ENCODE data around the gene GRIP1.

GRIP1 gene

GRCh38 chr12:66693901-66694513, 15.1 kb upstream of the GRIP1 start:
- peak; percentile 65 to 74 for DNase-seq

DNA sequence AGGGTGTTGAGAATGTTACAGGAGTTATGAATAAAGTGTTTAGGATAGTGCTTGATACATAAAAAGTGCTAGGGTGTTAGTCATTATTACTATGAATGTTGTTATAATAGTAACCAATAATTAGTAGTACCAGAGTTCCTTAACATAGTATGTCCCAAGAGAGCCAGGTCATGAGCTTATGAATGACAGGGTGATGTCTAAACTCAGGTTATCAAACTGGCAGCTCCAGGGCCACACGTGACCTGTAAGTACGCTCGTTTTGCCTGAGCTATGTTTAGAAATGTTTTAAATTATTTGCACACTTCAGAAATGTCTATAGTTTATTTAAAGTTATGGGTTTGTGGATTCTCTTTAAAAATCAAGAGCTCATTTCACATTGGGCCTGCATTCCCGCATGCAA, 14.1 kb upstream of the GRIP1 start:
- no peak for DNase-seq

GRCh38 chr12:66692170-66692569, 13.3 kb upstream of the GRIP1 start:
- peak; percentile 63 to 83 for DNase-seq

DNA sequence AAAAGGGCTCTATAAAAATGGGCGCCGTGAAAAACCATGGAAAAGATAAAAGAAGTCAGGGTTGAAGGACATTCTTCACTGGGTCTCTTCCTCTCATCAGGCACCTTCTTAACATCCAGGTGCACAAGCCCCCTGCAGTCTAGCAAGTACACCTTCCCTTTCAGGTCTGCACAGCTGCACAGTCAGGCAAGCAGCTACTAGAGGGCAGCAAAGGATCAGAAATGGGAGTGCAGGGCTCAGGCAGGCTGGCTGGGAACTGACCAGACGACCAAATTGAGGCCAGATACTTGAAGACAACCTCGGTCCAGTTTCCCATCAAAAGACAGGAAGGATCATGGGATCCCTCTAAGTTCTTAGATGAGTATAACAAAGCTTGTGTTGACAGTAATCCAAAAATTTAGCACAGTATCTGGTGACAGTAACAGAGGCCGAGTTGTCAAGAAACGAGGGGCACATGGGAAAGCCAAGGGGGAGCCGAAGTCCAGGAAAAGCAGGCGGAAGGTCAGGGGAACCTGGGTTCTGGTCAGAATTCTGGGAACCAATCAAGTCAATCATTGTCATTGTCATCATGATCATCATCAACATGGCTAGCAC, 10.1 kb upstream of the GRIP1 start:
- DNase-seq, result peak; percentile 17 to 42

- no peak for DNase-seq
These were observed 5.3 kb upstream of the GRIP1 start for GRCh38 chr12:66684222-66684621.

GRCh38 chr12:66683822-66684221, 4.9 kb upstream of the GRIP1 start:
- no peak for DNase-seq

DNA sequence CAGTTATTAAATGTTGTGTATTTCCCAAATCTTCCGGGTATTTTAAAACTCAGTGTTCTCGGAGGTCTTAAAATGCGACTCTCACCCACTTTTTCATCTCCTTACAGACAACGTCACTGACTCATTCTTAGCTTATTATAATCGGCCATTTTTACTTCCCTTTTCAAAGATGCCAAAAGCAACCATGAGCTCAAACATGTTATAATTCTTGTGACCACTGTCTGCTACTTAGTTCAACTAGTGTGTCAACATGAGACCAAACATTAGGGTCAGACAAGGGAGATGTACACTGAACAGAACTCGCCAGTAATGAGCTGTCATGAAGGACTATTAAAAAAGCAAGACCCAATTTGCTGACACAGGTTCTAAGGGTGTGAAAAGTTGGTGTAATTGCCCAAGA, 4.2 kb upstream of the GRIP1 start:
- DNase-seq, result peak in 1 of 2 donors; percentile 14

DNA sequence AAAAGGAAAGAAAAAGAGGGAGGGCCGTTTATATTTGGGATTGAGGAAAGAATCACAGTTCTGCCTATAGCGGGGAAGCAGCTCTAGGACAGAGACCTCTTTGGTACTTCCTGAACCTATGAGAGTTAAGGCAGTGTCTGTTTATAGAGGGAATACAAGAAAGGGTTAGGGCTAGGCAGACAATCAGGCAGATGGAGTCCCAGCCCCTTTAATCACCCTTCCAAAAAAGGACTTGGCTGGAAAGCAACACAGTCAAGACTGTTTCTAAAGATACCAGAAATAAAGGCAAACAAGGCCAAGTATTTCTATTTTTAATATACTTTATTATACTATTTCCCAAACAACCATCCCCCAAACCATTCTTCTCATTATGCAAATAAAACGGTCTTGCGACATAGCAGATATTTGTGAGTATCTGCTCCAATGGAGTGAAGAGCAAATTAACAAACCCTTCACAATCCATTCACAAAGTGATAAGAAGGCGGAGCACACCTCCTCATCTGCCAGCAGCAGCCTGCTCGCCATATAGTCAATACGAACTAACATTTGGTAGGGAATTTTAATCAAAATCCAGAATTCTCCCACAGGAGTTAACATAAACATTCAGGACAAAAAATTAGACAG, 697 bp upstream of the GRIP1 start:
- no peak for DNase-seq

DNA sequence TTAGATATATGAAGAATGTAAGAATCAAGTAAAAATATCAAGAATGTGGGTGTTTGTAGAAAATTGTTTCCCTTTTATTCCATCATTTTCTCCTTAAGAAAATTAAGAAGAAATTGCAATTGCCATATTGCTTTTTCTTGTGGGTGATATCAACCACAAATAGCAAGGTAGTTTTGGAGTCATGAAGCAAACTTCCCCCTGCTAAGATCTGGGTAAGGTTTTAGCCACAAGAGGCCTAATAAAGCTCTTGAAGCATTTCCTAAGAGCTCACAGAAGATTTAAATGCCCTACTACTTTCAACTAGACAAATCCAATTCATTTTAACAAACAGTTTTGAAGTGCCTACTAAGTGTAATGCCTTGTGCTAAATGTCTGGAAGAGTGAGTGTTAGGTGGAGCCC, 2.6 kb downstream of the GRIP1 start:
- DNase-seq, result no peak

DNA sequence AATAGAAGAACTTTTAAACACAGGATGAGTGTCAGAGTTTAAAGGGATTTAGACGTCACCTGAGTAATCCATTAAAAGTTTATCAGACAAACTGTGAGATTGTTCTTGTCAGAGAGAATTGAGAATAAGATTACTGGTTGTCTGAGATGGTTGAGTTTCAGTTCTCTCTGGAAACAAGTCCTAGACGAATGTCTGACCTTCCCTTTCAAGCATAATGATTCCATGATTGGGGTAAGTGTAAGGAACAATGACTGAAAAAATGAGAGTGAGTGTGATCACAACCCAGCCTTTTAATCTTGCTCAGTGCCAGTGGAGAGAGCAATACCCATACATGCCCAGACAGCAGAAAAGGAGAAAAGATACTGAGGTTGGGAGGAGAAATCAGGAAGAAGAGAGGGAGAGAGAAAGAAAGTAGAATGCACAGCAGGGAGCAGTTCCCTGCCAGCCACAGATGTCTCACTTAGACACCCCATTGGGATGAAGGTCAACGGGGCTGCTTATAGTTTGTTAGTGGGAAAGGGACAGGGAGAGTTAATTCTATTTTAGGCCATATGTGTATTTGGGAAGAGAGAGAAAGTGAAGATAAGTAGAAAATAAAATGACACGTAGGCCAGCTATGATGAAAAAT, 4.3 kb downstream of the GRIP1 start:
- DNase-seq, result no peak

GRCh38 chr12:66669541-66669940, 9.3 kb downstream of the GRIP1 start:
- DNase-seq, result no peak

GRCh38 chr12:66668311-66668710, 10.6 kb downstream of the GRIP1 start:
- no peak for DNase-seq

GRCh38 chr12:66667906-66668305, 11.0 kb downstream of the GRIP1 start:
- DNase-seq, result no peak

- no peak for DNase-seq
These were observed 12.4 kb downstream of the GRIP1 start for GRCh38 chr12:66666481-66666880.

GRCh38 chr12:66665435-66665985, 13.4 kb downstream of the GRIP1 start:
- no peak for DNase-seq

GRCh38 chr12:66664076-66664475, 14.8 kb downstream of the GRIP1 start:
- DNase-seq, result no peak

DNA sequence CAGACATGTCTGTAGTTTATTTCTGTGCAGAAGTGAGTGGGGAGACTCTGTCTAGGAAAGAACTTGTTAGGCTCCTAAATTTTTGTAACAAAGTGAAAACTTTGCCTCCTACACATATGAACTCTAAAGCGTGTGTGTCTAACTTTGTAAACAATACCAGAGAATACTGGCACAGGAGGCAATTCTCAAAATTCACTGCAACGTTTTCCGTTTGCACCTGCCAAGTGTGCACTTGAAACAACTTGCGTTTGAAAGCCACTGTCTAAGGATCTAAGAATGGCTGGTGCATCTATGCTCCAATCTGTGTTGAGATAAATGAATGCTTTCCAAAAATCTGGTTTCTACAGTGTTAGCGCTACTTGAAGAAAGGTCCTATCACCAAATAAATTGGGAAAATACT, 15.3 kb downstream of the GRIP1 start:
- no peak for DNase-seq

GRCh38 chr12:66662729-66663128, 16.1 kb downstream of the GRIP1 start:
- no peak for DNase-seq

DNA sequence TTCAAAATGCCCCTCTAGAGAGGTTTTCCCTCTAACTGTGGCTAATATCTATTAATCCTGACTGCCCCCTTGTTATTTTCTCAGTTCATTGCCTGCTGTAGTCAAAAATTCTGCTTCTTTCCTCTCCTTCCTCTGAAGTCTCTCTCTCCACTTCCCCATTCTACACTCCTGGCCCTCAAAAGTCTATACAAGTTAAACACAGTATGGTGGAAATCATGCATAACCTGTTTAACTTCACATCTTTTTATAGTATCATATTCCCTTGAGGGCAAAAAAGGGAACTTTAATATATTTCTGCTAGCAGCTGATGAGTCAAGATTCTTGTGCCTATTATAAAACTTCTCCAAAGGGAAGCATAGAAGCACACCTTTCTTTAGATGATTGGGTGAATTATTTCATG, 16.7 kb downstream of the GRIP1 start:
- DNase-seq, result no peak

GRCh38 chr12:66661357-66661756, 17.5 kb downstream of the GRIP1 start:
- DNase-seq, result no peak

DNA sequence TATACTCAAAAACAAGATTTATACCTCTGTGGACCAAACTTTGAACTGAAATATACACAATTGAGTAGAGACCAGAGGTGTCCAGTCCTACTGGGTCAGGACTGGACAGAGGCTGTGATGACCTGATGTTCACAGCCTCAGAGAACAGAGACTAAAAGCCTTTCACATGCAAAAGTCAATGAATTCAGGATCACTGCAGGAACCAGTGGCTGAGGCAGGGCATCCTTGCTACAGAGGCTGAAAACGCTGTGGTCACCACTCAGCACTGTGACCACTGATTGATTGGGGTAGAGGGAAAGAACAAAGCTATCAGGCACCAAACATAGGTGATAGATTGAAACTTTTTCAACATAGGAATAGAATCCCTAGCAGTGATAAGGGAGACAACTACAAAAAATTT, 25.1 kb downstream of the GRIP1 start:
- DNase-seq, result no peak

DNA sequence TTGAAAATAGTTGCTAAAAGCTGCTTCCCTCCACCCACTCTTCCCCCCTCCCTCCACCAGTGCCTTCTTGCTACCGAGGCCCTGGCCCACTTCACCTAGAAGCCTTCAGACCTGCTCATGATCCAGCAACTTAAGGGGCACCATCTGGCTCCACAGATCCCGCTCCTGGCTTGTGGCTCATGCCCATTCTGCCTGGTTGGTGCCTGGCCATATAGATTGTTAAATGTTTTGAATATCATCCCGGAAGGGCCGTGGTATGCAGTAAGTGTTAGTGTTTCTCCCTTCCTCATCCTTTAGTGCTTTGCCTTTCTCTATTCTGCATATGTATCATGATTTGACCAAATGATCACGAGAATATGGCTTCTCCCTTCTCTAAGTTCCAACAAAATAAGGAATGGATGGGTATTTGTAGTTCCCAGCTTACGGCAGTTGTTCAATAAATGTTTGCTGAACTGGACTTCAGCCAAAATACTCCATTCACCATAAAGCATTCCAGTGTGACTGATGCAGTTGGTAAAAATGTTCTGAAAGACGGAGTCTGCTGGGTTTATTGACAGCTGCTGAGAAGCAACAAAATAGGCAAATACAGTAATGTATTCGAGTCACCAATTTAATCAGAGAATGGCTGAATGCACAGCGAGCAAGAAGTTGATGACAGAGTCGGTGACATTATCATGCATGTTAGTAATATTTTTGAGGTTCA, 30.7 kb downstream of the GRIP1 start:
- DNase-seq, result no peak

Data from inflammatory macrophage (primary cell).